Mesenchymal stem cell (in vitro differentiated cells and primary cell): ENCODE results near the gene CCER1.

ENCODE experiments used
- DNase-seq: peaks from one replicate; pipeline ENCODE4 v3.0.0-alpha.2; 2013
- H2AFZ ChIP-seq: one replicate; pipeline ENCODE4 v1.6.1; 2013; ENCODE audit warnings: low read depth, mild to moderate bottlenecking, control low read depth, inconsistent platforms, low read length, moderate library complexity
- H2AK5ac ChIP-seq: 2 replicates; pipeline ENCODE4 v1.6.1; 2013; ENCODE audit warnings: low read length, moderate library complexity, mild to moderate bottlenecking, inconsistent platforms; ENCODE audit not compliant: severe bottlenecking
- H2BK120ac ChIP-seq: one replicate; pipeline ENCODE4 v1.6.1; 2013; ENCODE audit warnings: low read depth, mild to moderate bottlenecking, inconsistent platforms, low read length, moderate library complexity
- H2BK12ac ChIP-seq, 2 experiments: one replicate each; pipeline ENCODE4 v1.6.1; 2013; ENCODE audit warnings: inconsistent platforms in 2 of 2, low read length in 2 of 2, mild to moderate bottlenecking in 2 of 2, moderate library complexity in 2 of 2, control low read depth in 1 of 2
- H2BK15ac ChIP-seq: one replicate; pipeline ENCODE4 v1.6.1; 2013; ENCODE audit warnings: mild to moderate bottlenecking, low read depth, inconsistent platforms; ENCODE audit not compliant: poor library complexity, severe bottlenecking
- H2BK5ac ChIP-seq: 2 replicates; pipeline ENCODE4 v1.6.1; 2013; ENCODE audit warnings: low read depth, mild to moderate bottlenecking, low read length, control low read depth, inconsistent platforms; ENCODE audit not compliant: poor library complexity, severe bottlenecking
- H3K14ac ChIP-seq, 2 experiments: one replicate each; pipeline ENCODE4 v1.6.1; 2013; ENCODE audit warnings: inconsistent platforms in 2 of 2, low read length in 2 of 2, control low read depth in 1 of 2, mild to moderate bottlenecking in 1 of 2, moderate library complexity in 1 of 2
- H3K18ac ChIP-seq, 2 experiments: one replicate each; pipeline ENCODE4 v1.6.1; 2013; ENCODE audit warnings: inconsistent platforms in 2 of 2, low read length in 2 of 2, control low read depth in 1 of 2, low read depth in 1 of 2, mild to moderate bottlenecking in 1 of 2
- H3K23ac ChIP-seq, 2 experiments: one replicate each; pipeline ENCODE4 v1.6.1; 2013; ENCODE audit warnings: inconsistent platforms in 2 of 2, low read length in 2 of 2, mild to moderate bottlenecking in 2 of 2, moderate library complexity in 2 of 2, control low read depth in 1 of 2
- H3K27ac ChIP-seq: 2 replicates; pipeline ENCODE4 v1.5.1; 2013; ENCODE audit warnings: mild to moderate bottlenecking, moderate library complexity, low read length, control low read depth, inconsistent platforms; ENCODE audit not compliant: poor library complexity, severe bottlenecking
- H3K27me3 ChIP-seq, 2 experiments: 2 replicates each; pipeline versions ENCODE4 v1.6.1 to v1.7.0; 2013; ENCODE audit warnings: low read length in 2 of 2, mild to moderate bottlenecking in 2 of 2, moderate library complexity in 2 of 2, control low read depth in 1 of 2, inconsistent platforms in 1 of 2; ENCODE audit not compliant: control insufficient read depth in 1 of 2, insufficient read depth in 1 of 2
- H3K36me3 ChIP-seq, 2 experiments: 2 replicates each; pipeline versions ENCODE4 v1.6.1 to v1.7.0; 2013; ENCODE audit warnings: low read length in 2 of 2, control low read depth in 1 of 2, inconsistent platforms in 1 of 2, low read depth in 1 of 2, mild to moderate bottlenecking in 1 of 2; ENCODE audit not compliant: insufficient read depth in 2 of 2, control insufficient read depth in 1 of 2
- H3K4ac ChIP-seq, 2 experiments: one replicate each; pipeline ENCODE4 v1.6.1; 2013; ENCODE audit warnings: inconsistent platforms in 2 of 2, low read length in 2 of 2, mild to moderate bottlenecking in 2 of 2, moderate library complexity in 2 of 2, control low read depth in 1 of 2, low read depth in 1 of 2
- H3K4me1 ChIP-seq: 2 replicates; pipeline ENCODE4 v1.6.1; 2013; ENCODE audit warnings: low read depth, low read length, control low read depth; ENCODE audit not compliant: control insufficient read depth, insufficient read depth
- H3K4me2 ChIP-seq: 2 replicates; pipeline ENCODE4 v1.6.1; 2013; ENCODE audit warnings: low read length, mild to moderate bottlenecking, inconsistent platforms; ENCODE audit not compliant: poor library complexity, severe bottlenecking
- H3K4me3 ChIP-seq, 2 experiments: 2 replicates each; pipeline versions ENCODE4 v1.5.1 to v1.7.0; 2013; ENCODE audit warnings: low read length in 2 of 2, mild to moderate bottlenecking in 2 of 2, control low read depth in 1 of 2, low read depth in 1 of 2; ENCODE audit not compliant: insufficient read depth in 1 of 2
- H3K79me1 ChIP-seq: replicated peaks from 2 replicates; pipeline ENCODE4 v1.6.1; 2013; ENCODE audit warnings: mild to moderate bottlenecking, control low read depth, low read length, inconsistent platforms; ENCODE audit not compliant: poor library complexity, severe bottlenecking
- H3K9ac ChIP-seq: 2 replicates; pipeline ENCODE4 v1.7.0; 2013; ENCODE audit warnings: mild to moderate bottlenecking, low read length, moderate library complexity
- H3K9me3 ChIP-seq: 2 replicates; pipeline ENCODE4 v1.7.0; 2013; ENCODE audit warnings: mild to moderate bottlenecking, low read length; ENCODE audit not compliant: control insufficient read depth
- H4K8ac ChIP-seq: one replicate; pipeline ENCODE4 v1.6.1; 2013; ENCODE audit warnings: inconsistent platforms, mild to moderate bottlenecking, low read length, moderate library complexity
- H4K91ac ChIP-seq: one replicate; pipeline ENCODE4 v1.6.1; 2013; ENCODE audit warnings: mild to moderate bottlenecking, low read length, inconsistent platforms
- WGBS: methylation state at CpG from one replicate; pipeline ENCODE4 v1.1.7; 2013; ENCODE audit warnings: mixed read lengths; 5-methylcytosine and 5-hydroxymethylcytosine counted together

The CCER1 gene

GRCh38 chr12:90916516-90916915 is 38.5 kb downstream of the CCER1 start:
- H3K4me2 ChIP-seq: no peak overlapping the region
- H3K27ac ChIP-seq: no peak overlapping the region
- H2BK15ac ChIP-seq: no peak overlapping the region
- H4K8ac ChIP-seq: no peak overlapping the region
- H3K14ac ChIP-seq: no peak overlapping the region
- H3K79me1 ChIP-seq: no peaks in the 10 kb centered on the region
- no peaks in the 10 kb centered on the region for H3K9me3 ChIP-seq
- no peak overlapping the region for H4K91ac ChIP-seq
- no peak overlapping the region for H2BK12ac ChIP-seq
- no peak for DNase-seq
- no peak overlapping the region for H3K18ac ChIP-seq
- H3K4me1 ChIP-seq: no peaks in the 10 kb centered on the region
- no peak overlapping the region for H2BK5ac ChIP-seq
- H3K27me3 ChIP-seq: no peaks in the 10 kb centered on the region
- H3K4me3 ChIP-seq: no peak overlapping the region
- H2AK5ac ChIP-seq: no peak overlapping the region
- no peak overlapping the region for H3K9ac ChIP-seq
- no peak overlapping the region for H2BK120ac ChIP-seq
- H3K4ac ChIP-seq: no peak overlapping the region
- no peaks in the 10 kb centered on the region for H3K36me3 ChIP-seq
- H2AFZ ChIP-seq: no peak overlapping the region
- H3K23ac ChIP-seq: no peak overlapping the region

- Histone ChIP-seq H2BK15ac (no peak overlapping the region), H3K4me3 (no peak overlapping the region)
- 83% methylated on average over 2 of the region's 2 CpGs for WGBS
Measured at GRCh38 chr12:90915353-90915752, 39.6 kb downstream of the CCER1 start.

GRCh38 chr12:90910958-90911357 is 44.0 kb downstream of the CCER1 start:
- no peaks in the 10 kb centered on the region for H3K36me3 ChIP-seq
- H3K79me1 ChIP-seq: no peaks in the 10 kb centered on the region
- no peak overlapping the region for H3K23ac ChIP-seq
- H3K4me1 ChIP-seq: no peaks in the 10 kb centered on the region
- no peak overlapping the region for H2BK5ac ChIP-seq
- H3K27ac ChIP-seq: no peak overlapping the region
- 100% methylated on average over 2 of the region's 3 CpGs for WGBS
- H2BK120ac ChIP-seq: no peak overlapping the region
- H3K27me3 ChIP-seq: no peaks in the 10 kb centered on the region
- no peak overlapping the region for H4K91ac ChIP-seq
- H3K4ac ChIP-seq: no peak overlapping the region
- H2AK5ac ChIP-seq: no peak overlapping the region
- DNase-seq: no peak
- H2BK12ac ChIP-seq: no peak overlapping the region
- no peak overlapping the region for H3K14ac ChIP-seq
- H3K18ac ChIP-seq: no peak overlapping the region
- H3K4me3 ChIP-seq: no peak overlapping the region
- H3K4me2 ChIP-seq: no peak overlapping the region
- no peak overlapping the region for H2AFZ ChIP-seq
- H4K8ac ChIP-seq: no peak overlapping the region
- H3K9me3 ChIP-seq: no peaks in the 10 kb centered on the region
- no peak overlapping the region for H2BK15ac ChIP-seq
- no peak overlapping the region for H3K9ac ChIP-seq

More at GRCh38 chr12:90915353-90915752, 39.6 kb downstream of the CCER1 start:
- Histone ChIP-seq H4K8ac (no peak overlapping the region), H3K18ac (no peak overlapping the region), H3K4ac (no peak overlapping the region), H2AK5ac (no peak overlapping the region), H3K4me2 (no peak overlapping the region), H2BK5ac (no peak overlapping the region), H3K79me1 (no peaks in the 10 kb centered on the region), H3K14ac (no peak overlapping the region), H3K27ac (no peak overlapping the region), H2BK12ac (no peak overlapping the region), H2BK120ac (no peak overlapping the region), H3K36me3 (no peaks in the 10 kb centered on the region), H3K9me3 (no peaks in the 10 kb centered on the region), H3K9ac (no peak overlapping the region), H3K23ac (no peak overlapping the region), H4K91ac (no peak overlapping the region), H3K4me1 (no peaks in the 10 kb centered on the region), H2AFZ (no peak overlapping the region), H3K27me3 (no peaks in the 10 kb centered on the region)
- no peak for DNase-seq

DNA sequence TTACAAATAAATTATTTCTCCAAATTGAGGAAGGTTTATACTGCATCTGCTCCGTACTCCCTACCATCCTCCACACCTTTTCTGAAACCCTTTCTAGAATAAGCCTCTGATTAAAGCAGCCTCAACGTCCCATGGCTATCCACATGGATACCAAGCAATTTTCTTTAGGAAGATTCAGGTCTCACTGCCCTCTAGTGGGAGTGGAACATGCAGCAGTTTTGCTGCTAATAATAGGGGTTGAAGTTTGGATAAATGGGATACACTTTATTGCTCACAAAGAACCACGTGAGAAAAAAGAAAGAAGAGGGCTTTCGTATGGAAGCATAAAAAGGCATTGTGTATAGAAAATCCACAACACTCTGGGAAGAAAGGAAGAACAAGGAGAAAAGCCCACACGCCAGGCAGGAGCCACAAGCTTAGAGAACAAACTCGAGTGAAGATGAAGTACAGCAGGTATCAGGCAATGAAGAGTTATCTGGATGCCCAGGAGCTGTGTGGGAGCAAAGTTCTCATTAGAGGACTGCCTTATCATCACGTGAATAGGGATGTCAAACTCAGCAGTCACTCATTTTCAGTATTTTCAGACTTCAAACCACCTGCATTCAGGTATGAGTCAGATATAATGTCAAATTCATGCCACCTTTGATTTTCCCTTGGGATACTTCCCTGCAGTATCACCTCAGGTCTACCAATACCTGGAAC is 45.8 kb downstream of the CCER1 start:
- Histone ChIP-seq H3K4ac (no peak overlapping the region), H3K4me1 (no peaks in the 10 kb centered on the region), H3K36me3 (no peaks in the 10 kb centered on the region), H3K27me3 (no peaks in the 10 kb centered on the region), H3K4me3 (no peak overlapping the region), H3K9me3 (no peaks in the 10 kb centered on the region), H3K18ac (no peak overlapping the region), H3K79me1 (no peaks in the 10 kb centered on the region), H4K91ac (no peak overlapping the region), H3K23ac (no peak overlapping the region), H2BK15ac (no peak overlapping the region), H3K4me2 (no peak overlapping the region), H2BK120ac (no peak overlapping the region), H3K14ac (no peak overlapping the region), H2AFZ (no peak overlapping the region), H3K27ac (no peak overlapping the region), H2BK12ac (no peak overlapping the region), H4K8ac (no peak overlapping the region), H2BK5ac (no peak overlapping the region), H2AK5ac (no peak overlapping the region), H3K9ac (no peak overlapping the region)
- DNase-seq: peak; percentile 64
- WGBS: 44% methylated on average over 6 of the region's 7 CpGs
